GM18498 (cell line): ENCODE measurements around the gene LATS2.

Experiments used
- ATAC-seq: cut with Tn5 transposase; IDR thresholded peaks from one replicate; pipeline ENCODE4 v1.9.1; 2021; ENCODE audit warnings: mild to moderate bottlenecking, moderate library complexity; ENCODE audit not compliant: unreplicated experiment

The LATS2 gene

GRCh38 chr13:21020176-21020575, 41.2 kb downstream of the LATS2 start:
- no peak for ATAC-seq

- ATAC-seq: no peak
Measured at GRCh38 chr13:21018220-21018619, 43.2 kb downstream of the LATS2 start.

- ATAC-seq: no peak
Measured at GRCh38 chr13:21016487-21016886, 44.9 kb downstream of the LATS2 start.

GRCh38 chr13:21015284-21015683, 46.1 kb downstream of the LATS2 start:
- no peak for ATAC-seq

- ATAC-seq: no peak
Measured at GRCh38 chr13:21014502-21015170, 46.8 kb downstream of the LATS2 start.

- ATAC-seq: no peak
Measured at GRCh38 chr13:21014139-21014501, 47.3 kb downstream of the LATS2 start.

- no peak for ATAC-seq
Measured at GRCh38 chr13:21013682-21014038, 47.7 kb downstream of the LATS2 start.

- ATAC-seq: no peak
Measured at GRCh38 chr13:21012841-21013681, 48.3 kb downstream of the LATS2 start.

- ATAC-seq: no peak
Measured at GRCh38 chr13:21012211-21012610, 49.2 kb downstream of the LATS2 start.

- no peak for ATAC-seq
Measured at GRCh38 chr13:21011378-21011777, 50.0 kb downstream of the LATS2 start.

GRCh38 chr13:21010621-21011020, 50.8 kb downstream of the LATS2 start:
- no peak for ATAC-seq

GRCh38 chr13:21009036-21009435, 52.4 kb downstream of the LATS2 start:
- ATAC-seq: no peak

GRCh38 chr13:21008026-21008425, 53.4 kb downstream of the LATS2 start:
- ATAC-seq: no peak

GRCh38 chr13:21006141-21007005, 55.0 kb downstream of the LATS2 start:
- ATAC-seq: no peak

GRCh38 chr13:21005193-21005592, 56.2 kb downstream of the LATS2 start:
- ATAC-seq: no peak

GRCh38 chr13:21001471-21001870, 59.9 kb downstream of the LATS2 start:
- no peak for ATAC-seq

GRCh38 chr13:21000647-21001046, 60.7 kb downstream of the LATS2 start:
- no peak for ATAC-seq

GRCh38 chr13:20998649-20999415, 62.6 kb downstream of the LATS2 start:
- no peak for ATAC-seq

GRCh38 chr13:20997301-20998161, 63.9 kb downstream of the LATS2 start:
- ATAC-seq: no peak
